Measurements from ENCODE around the gene RNF157. TPM values are rescaled to one million over a fixed set of nuclear protein-coding genes. Genes with fewer than 3 reads are reported as not detected.
A peak's percentile ranks its signal among the peaks of the same experiment; 100 is the strongest.

RNF157 gene
- total RNA-seq, 1 donor from 2014 or later, result 17.8 TPM

- Mint-ChIP-seq H3K36me3 (ENCODE audit: unreplicated experiment) (peaks cover 3% of the 10 kb centered on the region), H3K4me3 (ENCODE audit: unreplicated experiment) (no peak overlapping the region), H3K27ac (ENCODE audit: unreplicated experiment) (no peak overlapping the region), H3K27me3 (ENCODE audit: unreplicated experiment) (no peaks in the 10 kb centered on the region), H3K9me3 (ENCODE audit: unreplicated experiment) (peaks cover 5% of the 10 kb centered on the region), H3K4me1 (ENCODE audit: low read depth, unreplicated experiment) (peaks cover 40% of the 10 kb centered on the region)
- TF ChIP-seq CTCF (IDR thresholded peaks at IDR 0.05; ENCODE audit: partially characterized antibody, unreplicated experiment), result no peak
- DNase-seq, result no peak
These were observed 86.7 kb downstream of the RNF157 start for GRCh38 chr17:76153640-76154039.

- Mint-ChIP-seq H3K4me3 (ENCODE audit: unreplicated experiment) (no peak overlapping the region), H3K27me3 (ENCODE audit: unreplicated experiment) (no peaks in the 10 kb centered on the region), H3K27ac (ENCODE audit: unreplicated experiment) (no peak overlapping the region), H3K36me3 (ENCODE audit: unreplicated experiment) (peaks cover 3% of the 10 kb centered on the region), H3K4me1 (ENCODE audit: low read depth, unreplicated experiment) (peaks cover 40% of the 10 kb centered on the region), H3K9me3 (ENCODE audit: unreplicated experiment) (peaks cover 4% of the 10 kb centered on the region)
- no peak for DNase-seq
- TF ChIP-seq CTCF (IDR thresholded peaks at IDR 0.05; ENCODE audit: partially characterized antibody, unreplicated experiment), result no peak
These were observed 87.1 kb downstream of the RNF157 start for GRCh38 chr17:76153202-76153601.

GRCh38 chr17:76152591-76152990, 87.7 kb downstream of the RNF157 start:
- peaks cover 3% of the 10 kb centered on the region for H3K36me3 Mint-ChIP-seq (ENCODE audit: unreplicated experiment)
- peak overlapping the region; percentile 48 for H3K27ac Mint-ChIP-seq (ENCODE audit: unreplicated experiment)
- H3K4me1 Mint-ChIP-seq (ENCODE audit: low read depth, unreplicated experiment), result peaks cover 35% of the 10 kb centered on the region
- H3K4me3 Mint-ChIP-seq (ENCODE audit: unreplicated experiment), result no peak overlapping the region
- peaks cover 2% of the 10 kb centered on the region for H3K9me3 Mint-ChIP-seq (ENCODE audit: unreplicated experiment)
- H3K27me3 Mint-ChIP-seq (ENCODE audit: unreplicated experiment), result no peaks in the 10 kb centered on the region
- no peak for DNase-seq
- TF ChIP-seq CTCF (IDR thresholded peaks at IDR 0.05; ENCODE audit: partially characterized antibody, unreplicated experiment), result no peak

GRCh38 chr17:76151896-76152454, 88.3 kb downstream of the RNF157 start:
- H3K27me3 Mint-ChIP-seq (ENCODE audit: unreplicated experiment), result no peaks in the 10 kb centered on the region
- H3K4me3 Mint-ChIP-seq (ENCODE audit: unreplicated experiment), result no peak overlapping the region
- H3K9me3 Mint-ChIP-seq (ENCODE audit: unreplicated experiment), result no peaks in the 10 kb centered on the region
- peaks cover 31% of the 10 kb centered on the region for H3K4me1 Mint-ChIP-seq (ENCODE audit: low read depth, unreplicated experiment)
- no peak overlapping the region for H3K27ac Mint-ChIP-seq (ENCODE audit: unreplicated experiment)
- H3K36me3 Mint-ChIP-seq (ENCODE audit: unreplicated experiment), result no peaks in the 10 kb centered on the region
- no peak for TF ChIP-seq CTCF (IDR thresholded peaks at IDR 0.05; ENCODE audit: partially characterized antibody, unreplicated experiment)
- no peak for DNase-seq

- Mint-ChIP-seq H3K9me3 (ENCODE audit: unreplicated experiment) (no peaks in the 10 kb centered on the region), H3K4me1 (ENCODE audit: low read depth, unreplicated experiment) (peaks cover 23% of the 10 kb centered on the region), H3K4me3 (ENCODE audit: unreplicated experiment) (no peak overlapping the region), H3K27me3 (ENCODE audit: unreplicated experiment) (no peaks in the 10 kb centered on the region), H3K36me3 (ENCODE audit: unreplicated experiment) (no peaks in the 10 kb centered on the region), H3K27ac (ENCODE audit: unreplicated experiment) (no peak overlapping the region)
- no peak for TF ChIP-seq CTCF (IDR thresholded peaks at IDR 0.05; ENCODE audit: partially characterized antibody, unreplicated experiment)
- DNase-seq, result no peak
These were observed 89.3 kb downstream of the RNF157 start for GRCh38 chr17:76150712-76151622.
